ENCODE results near the gene TRIM39.

GRCh38 chr6:30311101-30311500, 15.6 kb upstream of the TRIM39 start:
- no peak for TF ChIP-seq POLR2A (IDR thresholded peaks at IDR 0.05)
- TF ChIP-seq CTCF (IDR thresholded peaks at IDR 0.05) = no peak

Data from heart left ventricle (tissue), 13 donors.